Transverse colon (tissue), 4 donors: ENCODE results near the gene AGO3. TPM values are rescaled to one million over a fixed set of nuclear protein-coding genes. Genes with fewer than 3 reads are reported as not detected.

Source experiments
- DNase-seq: peaks from one replicate; pipeline ENCODE4 v3.0.0-alpha.2; 2019
- H3K27ac ChIP-seq, 4 donors: fragments of 200-600 bp; sonication (generic); 2 replicates each; pipeline ENCODE4 v1.5.1; 2016 to 2018; ENCODE audit warnings: inconsistent platforms in 4 of 4
- H3K27me3 ChIP-seq: fragments of 200-600 bp; sonication (generic); 2 replicates; pipeline ENCODE4 v1.5.1; 2017; ENCODE audit warnings: inconsistent platforms
- H3K36me3 ChIP-seq, 4 donors: fragments of 200-600 bp; sonication (generic); 2 replicates each; pipeline ENCODE4 v1.5.1; 2017 to 2019; ENCODE audit warnings: inconsistent platforms in 4 of 4
- H3K4me1 ChIP-seq, 4 donors: fragments of 200-600 bp; sonication (generic); 2 replicates each; pipeline ENCODE4 v1.5.1; 2017 to 2020; ENCODE audit warnings: inconsistent platforms in 4 of 4
- H3K4me3 ChIP-seq, 4 donors: fragments of 200-600 bp; sonication (generic); 1 replicate in 1 of 4; 2 replicates in 3 of 4; pipeline versions ENCODE4 v1.5.1 to v1.6.1; 2017 to 2019; ENCODE audit warnings: inconsistent platforms in 4 of 4
- H3K9me3 ChIP-seq, 2 donors: fragments of 200-600 bp; sonication (generic); 2 replicates each; pipeline ENCODE4 v1.5.1; 2017 to 2019; ENCODE audit warnings: inconsistent platforms in 2 of 2
- CTCF ChIP-seq, 5 experiments: fragments of 200-600 bp in 3 of 5; fragments of 450-650 bp in 2 of 5; sonication (generic) in 3 of 5; IDR thresholded peaks; 1 replicate in 2 of 5; 2 replicates in 3 of 5; pipeline ENCODE4 v1.5.1; 2016 to 2017; ENCODE audit warnings: antibody characterized with exemption in 5 of 5, inconsistent platforms in 3 of 5, mild to moderate bottlenecking in 2 of 5, moderate library complexity in 1 of 5
- EP300 ChIP-seq: sonication (generic); formaldehyde crosslinking; IDR thresholded peaks from one replicate; pipeline ENCODE4 v1.6.1; 2017; ENCODE audit warnings: antibody characterized with exemption, low read depth
- POLR2A ChIP-seq: fragments of 450-650 bp; IDR thresholded peaks from one replicate; pipeline ENCODE4 v1.6.1; 2016; ENCODE audit warnings: antibody characterized with exemption, mild to moderate bottlenecking, moderate library complexity
- POLR2AphosphoS5 ChIP-seq, 3 donors: sonication (generic); formaldehyde crosslinking; IDR thresholded peaks; one replicate each; pipeline ENCODE4 v1.6.1; 2016; ENCODE audit warnings: antibody characterized with exemption in 3 of 3
- WGBS, 2 donors: methylation state at CpG; one replicate each; pipeline ENCODE4 v1.1.5; 2018; ENCODE audit warnings: low coverage in 1 of 2; 5-methylcytosine and 5-hydroxymethylcytosine counted together
- in situ Hi-C, 4 donors: fragments of 200-750 bp; cut with MboI; loops; one replicate each; pipeline versions ENCODE4 v1.15.0 to v1.15.1; 2017; ENCODE audit warnings: low sequenced_read_pairs in 3 of 4, low pct_ligation_motif_present in 1 of 4, low pct_unique_long_range_greater_than_20kb in 1 of 4
- intact Hi-C: fragments of 100-400 bp; cut with DNase I; formaldehyde crosslinking; loops from one replicate; pipeline ENCODE4 v1.15.1; 2023; ENCODE audit warnings: low total_unique reads
- total RNA-seq, 4 donors: library from RNA; depleted of rRNA; stranded (reverse); fragments of >200 nt; gene quantifications; one replicate each; pipeline ENCODE4 v1.1.0, GENCODE V29; 2016

AGO3 gene
- total RNA-seq, 4 donors from 2014 or later, result 11.3 to 357 (median 14.1) TPM

- in situ Hi-C loops (loop anchor here in 3 of 4 donors (10.0 to 25.0 kb wide), 5 partner anchors 79 to 306 kb away; no protein-coding TSS in a partner anchor), intact Hi-C loops (no loop called here)
- WGBS, 2 donors, result 49% methylated on average over 5 of the region's 5 CpGs; no CpG with 5 or more reads in 1 of the 2 donors
Measured at GRCh38 chr1:36106269-36106668, 175.4 kb downstream of the AGO3 start.

GRCh38 chr1:36107394-36107793 is 176.5 kb downstream of the AGO3 start:
- in situ Hi-C loops (loop anchor here in 3 of 4 donors (10.0 to 25.0 kb wide), 5 partner anchors 77 to 305 kb away; no protein-coding TSS in a partner anchor), intact Hi-C loops (no loop called here)
- TF ChIP-seq POLR2A (no peak), EP300 (no peak), CTCF (IDR thresholded peaks at IDR 0.05) (no peak), POLR2AphosphoS5 (IDR thresholded peaks at IDR 0.05) (no peak)
- no peaks in the 10 kb centered on the region for H3K36me3 ChIP-seq
- DNase-seq, result no peak
- whole genome bisulfite sequencing, 2 donors, result 80 to 87% methylated on average over 2 to 9 of the region's 9 CpGs
- H3K9me3 ChIP-seq, result no peaks in the 10 kb centered on the region
- H3K27ac ChIP-seq, result no peak overlapping the region
- no peaks in the 10 kb centered on the region for H3K27me3 ChIP-seq
- H3K4me3 ChIP-seq, result no peak overlapping the region
- H3K4me1 ChIP-seq, result peaks cover 0 to 5% (median 0%) of the 10 kb centered on the region in 4 donors

More at GRCh38 chr1:36106269-36106668, 175.4 kb downstream of the AGO3 start:
- no peaks in the 10 kb centered on the region for H3K9me3 ChIP-seq
- H3K36me3 ChIP-seq, result no peaks in the 10 kb centered on the region
- TF ChIP-seq POLR2AphosphoS5 (IDR thresholded peaks at IDR 0.05) (no peak), CTCF (IDR thresholded peaks at IDR 0.05) (no peak), EP300 (no peak), POLR2A (no peak)
- H3K27ac ChIP-seq, result no peak overlapping the region
- no peaks in the 10 kb centered on the region for H3K27me3 ChIP-seq
- H3K4me1 ChIP-seq, result peaks cover 0 to 5% (median 0%) of the 10 kb centered on the region in 4 donors
- no peak overlapping the region for H3K4me3 ChIP-seq
- DNase-seq, result no peak

GRCh38 chr1:36108314-36108713 is 177.4 kb downstream of the AGO3 start:
- in situ Hi-C loops (loop anchor here in 3 of 4 donors (10.0 to 25.0 kb wide), 5 partner anchors 76 to 304 kb away; no protein-coding TSS in a partner anchor), intact Hi-C loops (no loop called here)
- Histone ChIP-seq H3K27ac (no peak overlapping the region), H3K4me3 (no peak overlapping the region), H3K4me1 (peaks cover 0 to 5% (median 0%) of the 10 kb centered on the region in 4 donors), H3K9me3 (no peaks in the 10 kb centered on the region), H3K27me3 (no peaks in the 10 kb centered on the region), H3K36me3 (no peaks in the 10 kb centered on the region)
- no peak for TF ChIP-seq POLR2A
- WGBS, 2 donors, result 78% methylated on average over 14 of the region's 14 CpGs; no CpG with 5 or more reads in 1 of the 2 donors
- no peak for DNase-seq

GRCh38 chr1:36109041-36109679 is 178.3 kb downstream of the AGO3 start:
- no peaks in the 10 kb centered on the region for H3K27me3 ChIP-seq
- H3K4me3 ChIP-seq, result no peak overlapping the region
- peaks cover 0 to 5% (median 0%) of the 10 kb centered on the region in 4 donors for H3K4me1 ChIP-seq
- no peak for DNase-seq
- peak overlapping the region in 1 of 4 donors; percentile 26 for H3K27ac ChIP-seq
- H3K36me3 ChIP-seq, result no peaks in the 10 kb centered on the region
- no peaks in the 10 kb centered on the region for H3K9me3 ChIP-seq
- in situ Hi-C loops (loop anchor here in 3 of 4 donors (10.0 to 25.0 kb wide), 5 partner anchors 76 to 303 kb away; no protein-coding TSS in a partner anchor), intact Hi-C loops (no loop called here)
- no peak for TF ChIP-seq CTCF (IDR thresholded peaks at IDR 0.05)
- TF ChIP-seq POLR2A, result no peak
- TF ChIP-seq EP300, result no peak
- no peak for TF ChIP-seq POLR2AphosphoS5 (IDR thresholded peaks at IDR 0.05)
- 60 to 79% methylated on average over 1 to 11 of the region's 11 CpGs for WGBS, 2 donors
